ENCODE measurements around the gene STRBP. TPM values are rescaled to one million over a fixed set of nuclear protein-coding genes. Genes with fewer than 3 reads are reported as not detected.
A peak's percentile ranks its signal among the peaks of the same experiment; 100 is the strongest.

The STRBP gene
- total and polyA plus RNA-seq, 2 of the 8 experiments (the other 6 are each of a cell fraction or from before 2014, with no cell fraction given) = 29.7 to 105 TPM

GRCh38 chr9:123174887-123175518, 93.4 kb downstream of the STRBP start (continued):
- TF ChIP-seq HDAC2 (IDR thresholded peaks at IDR 0.05; ENCODE audit: borderline replicate concordance in 1 of 2, low read depth in 2 of 2, low read length in 2 of 2) (no peak), CHD2 (IDR thresholded peaks at IDR 0.05; ENCODE audit: low read length) (no peak), ATF2 (IDR thresholded peaks at IDR 0.05; ENCODE audit: low read length) (0 out of 2 replicates have a peak, but pooled peaks have one; percentile 64), TBP (IDR thresholded peaks at IDR 0.05; ENCODE audit: low read depth, low read length) (0 out of 2 replicates have a peak, but pooled peaks have one; percentile 25), EZH2 (IDR thresholded peaks at IDR 0.05; ENCODE audit: low read depth, low read length, severe bottlenecking) (no peak), CBX5 (IDR thresholded peaks at IDR 0.05; ENCODE audit: low read depth, low read length) (no peak), POU5F1 (IDR thresholded peaks at IDR 0.05; ENCODE audit: low read depth, low read length) (0 out of 2 replicates have a peak, but pooled peaks have one; percentile 46), EGR1 (IDR thresholded peaks at IDR 0.05; ENCODE audit: borderline replicate concordance, low read depth, low read length) (no peak), CEBPB (IDR thresholded peaks at IDR 0.05; ENCODE audit: low read depth, low read length) (0 out of 2 replicates have a peak, but pooled peaks have one; percentile 64), SP1 (IDR thresholded peaks at IDR 0.05; ENCODE audit: low read depth, low read length) (peak; percentile 76; the same call in 1 of the 2 replicates)
- TF ChIP-seq, protein P1, sequence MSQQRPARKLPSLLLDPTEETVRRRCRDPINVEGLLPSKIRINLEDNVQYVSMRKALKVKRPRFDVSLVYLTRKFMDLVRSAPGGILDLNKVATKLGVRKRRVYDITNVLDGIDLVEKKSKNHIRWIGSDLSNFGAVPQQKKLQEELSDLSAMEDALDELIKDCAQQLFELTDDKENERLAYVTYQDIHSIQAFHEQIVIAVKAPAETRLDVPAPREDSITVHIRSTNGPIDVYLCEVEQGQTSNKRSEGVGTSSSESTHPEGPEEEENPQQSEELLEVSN (IDR thresholded peaks at IDR 0.05) = no peak
- TF ChIP-seq, protein P2, sequence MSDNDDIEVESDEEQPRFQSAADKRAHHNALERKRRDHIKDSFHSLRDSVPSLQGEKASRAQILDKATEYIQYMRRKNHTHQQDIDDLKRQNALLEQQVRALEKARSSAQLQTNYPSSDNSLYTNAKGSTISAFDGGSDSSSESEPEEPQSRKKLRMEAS (IDR thresholded peaks at IDR 0.05) = no peak
- TF ChIP-seq, protein P3, sequence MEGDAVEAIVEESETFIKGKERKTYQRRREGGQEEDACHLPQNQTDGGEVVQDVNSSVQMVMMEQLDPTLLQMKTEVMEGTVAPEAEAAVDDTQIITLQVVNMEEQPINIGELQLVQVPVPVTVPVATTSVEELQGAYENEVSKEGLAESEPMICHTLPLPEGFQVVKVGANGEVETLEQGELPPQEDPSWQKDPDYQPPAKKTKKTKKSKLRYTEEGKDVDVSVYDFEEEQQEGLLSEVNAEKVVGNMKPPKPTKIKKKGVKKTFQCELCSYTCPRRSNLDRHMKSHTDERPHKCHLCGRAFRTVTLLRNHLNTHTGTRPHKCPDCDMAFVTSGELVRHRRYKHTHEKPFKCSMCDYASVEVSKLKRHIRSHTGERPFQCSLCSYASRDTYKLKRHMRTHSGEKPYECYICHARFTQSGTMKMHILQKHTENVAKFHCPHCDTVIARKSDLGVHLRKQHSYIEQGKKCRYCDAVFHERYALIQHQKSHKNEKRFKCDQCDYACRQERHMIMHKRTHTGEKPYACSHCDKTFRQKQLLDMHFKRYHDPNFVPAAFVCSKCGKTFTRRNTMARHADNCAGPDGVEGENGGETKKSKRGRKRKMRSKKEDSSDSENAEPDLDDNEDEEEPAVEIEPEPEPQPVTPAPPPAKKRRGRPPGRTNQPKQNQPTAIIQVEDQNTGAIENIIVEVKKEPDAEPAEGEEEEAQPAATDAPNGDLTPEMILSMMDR (IDR thresholded peaks at IDR 0.05; ENCODE audit: control extremely low read depth in 1 of 3, insufficient read depth in 1 of 3, low read depth in 1 of 3, low read length in 3 of 3) = no peak

Data from H1 (cell line).